HepG2 (cell line): ENCODE results near the gene CHSY3.

Experiments used
- EZH2 ChIP-seq: conservative IDR thresholded peaks from 2 replicates; pipeline ENCODE4 v1.6.1; 2012; ENCODE audit warnings: mild to moderate bottlenecking, low read depth, low read length, moderate library complexity
- FOXM1 ChIP-seq: sonication (generic); formaldehyde crosslinking; IDR thresholded peaks from 2 replicates; pipeline ENCODE4 v1.5.0; 2020; ENCODE audit warnings: missing genetic modification reagents
- HNRNPLL ChIP-seq: fragments of 200-400 bp; formaldehyde crosslinking; IDR thresholded peaks from 2 replicates; pipeline ENCODE4 v1.6.1; 2017; ENCODE audit warnings: mild to moderate bottlenecking, low read depth, low read length; ENCODE audit not compliant: poor library complexity, severe bottlenecking
- JARID2 ChIP-seq: sonication (generic); formaldehyde crosslinking; IDR thresholded peaks from 2 replicates; pipeline ENCODE4 v1.8.1; 2023; ENCODE audit warnings: missing genetic modification reagents, inconsistent platforms; ENCODE audit not compliant: insufficient replicate concordance
- KLF11 ChIP-seq: IDR thresholded peaks from 2 replicates; pipeline ENCODE4 v1.6.1; 2016; ENCODE audit warnings: missing compliant biosample characterization
- POLR2A ChIP-seq, 2 experiments: IDR thresholded peaks; 2 replicates each; pipeline ENCODE4 v1.6.1; 2011; ENCODE audit warnings: low read depth in 2 of 2, low read length in 2 of 2, mild to moderate bottlenecking in 1 of 2, moderate library complexity in 1 of 2; ENCODE audit not compliant: insufficient read depth in 1 of 2
- REXO4 ChIP-seq: sonication (generic); formaldehyde crosslinking; IDR thresholded peaks from 2 replicates; pipeline ENCODE4 v1.8.0; 2022; ENCODE audit warnings: missing genetic modification reagents, mild to moderate bottlenecking, borderline replicate concordance
- RXRB ChIP-seq: IDR thresholded peaks from 2 replicates; pipeline ENCODE4 v1.6.1; 2016; ENCODE audit warnings: borderline replicate concordance, missing genetic modification reagents, missing compliant biosample characterization
- TEAD3 ChIP-seq: optimal IDR thresholded peaks from 2 replicates; pipeline ENCODE3; 2016; ENCODE audit warnings: borderline replicate concordance
- ZNF12 ChIP-seq: sonication (generic); formaldehyde crosslinking; IDR thresholded peaks from 2 replicates; pipeline ENCODE4 v1.5.0; 2020; ENCODE audit warnings: missing genetic modification reagents
- ZNF501 ChIP-seq: sonication (generic); formaldehyde crosslinking; IDR thresholded peaks from 2 replicates; pipeline ENCODE4 v1.5.1; 2020; ENCODE audit warnings: mild to moderate bottlenecking, moderate library complexity, missing genetic modification reagents
- TF ChIP-seq, protein P1 (sequence below): sonication (generic); formaldehyde crosslinking; IDR thresholded peaks from 2 replicates; pipeline ENCODE4 v1.5.1; 2020; ENCODE audit warnings: missing genetic modification reagents, mild to moderate bottlenecking, borderline replicate concordance
- TF ChIP-seq, protein P2 (sequence below): sonication (generic); formaldehyde crosslinking; IDR thresholded peaks from 2 replicates; pipeline ENCODE4 v1.5.0; 2020; ENCODE audit warnings: mild to moderate bottlenecking, missing genetic modification reagents, moderate library complexity
- TF ChIP-seq, protein P3 (sequence below): sonication (generic); formaldehyde crosslinking; IDR thresholded peaks from 2 replicates; pipeline ENCODE4 v1.8.1; 2022; ENCODE audit warnings: mild to moderate bottlenecking, missing genetic modification reagents

DNA sequence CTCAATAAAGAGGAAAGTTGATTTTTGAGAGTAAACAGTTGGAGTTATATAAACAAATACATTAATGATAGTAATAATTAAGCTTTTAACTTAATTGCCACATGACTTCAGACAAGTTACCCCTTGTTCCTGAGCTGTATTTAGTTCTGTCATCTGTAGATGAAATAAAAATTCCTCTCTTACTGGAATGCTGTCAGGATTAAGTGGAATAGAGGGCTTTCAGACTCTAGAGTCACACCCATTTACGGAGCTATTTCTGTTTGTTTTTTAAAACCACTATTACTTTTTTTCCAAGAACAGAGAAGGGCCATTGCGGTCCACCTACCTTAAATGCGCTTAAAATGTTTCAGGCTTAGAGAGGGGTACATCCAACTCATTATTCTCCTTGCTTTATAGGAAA lies 170.6 kb downstream of the CHSY3 start:
- no peak for TF ChIP-seq POLR2A (IDR thresholded peaks at IDR 0.05; ENCODE audit: insufficient read depth in 1 of 2, low read depth in 2 of 2, low read length in 2 of 2)
- TF ChIP-seq, protein P1, sequence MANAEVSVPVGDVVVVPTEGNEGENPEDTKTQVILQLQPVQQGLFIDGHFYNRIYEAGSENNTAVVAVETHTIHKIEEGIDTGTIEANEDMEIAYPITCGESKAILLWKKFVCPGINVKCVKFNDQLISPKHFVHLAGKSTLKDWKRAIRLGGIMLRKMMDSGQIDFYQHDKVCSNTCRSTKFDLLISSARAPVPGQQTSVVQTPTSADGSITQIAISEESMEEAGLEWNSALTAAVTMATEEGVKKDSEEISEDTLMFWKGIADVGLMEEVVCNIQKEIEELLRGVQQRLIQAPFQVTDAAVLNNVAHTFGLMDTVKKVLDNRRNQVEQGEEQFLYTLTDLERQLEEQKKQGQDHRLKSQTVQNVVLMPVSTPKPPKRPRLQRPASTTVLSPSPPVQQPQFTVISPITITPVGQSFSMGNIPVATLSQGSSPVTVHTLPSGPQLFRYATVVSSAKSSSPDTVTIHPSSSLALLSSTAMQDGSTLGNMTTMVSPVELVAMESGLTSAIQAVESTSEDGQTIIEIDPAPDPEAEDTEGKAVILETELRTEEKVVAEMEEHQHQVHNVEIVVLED (CRISPR knock-in tag), result no peak
- TF ChIP-seq ZNF501, result no peak
- no peak for TF ChIP-seq REXO4 (CRISPR knock-in tag)
- TF ChIP-seq, protein P2, sequence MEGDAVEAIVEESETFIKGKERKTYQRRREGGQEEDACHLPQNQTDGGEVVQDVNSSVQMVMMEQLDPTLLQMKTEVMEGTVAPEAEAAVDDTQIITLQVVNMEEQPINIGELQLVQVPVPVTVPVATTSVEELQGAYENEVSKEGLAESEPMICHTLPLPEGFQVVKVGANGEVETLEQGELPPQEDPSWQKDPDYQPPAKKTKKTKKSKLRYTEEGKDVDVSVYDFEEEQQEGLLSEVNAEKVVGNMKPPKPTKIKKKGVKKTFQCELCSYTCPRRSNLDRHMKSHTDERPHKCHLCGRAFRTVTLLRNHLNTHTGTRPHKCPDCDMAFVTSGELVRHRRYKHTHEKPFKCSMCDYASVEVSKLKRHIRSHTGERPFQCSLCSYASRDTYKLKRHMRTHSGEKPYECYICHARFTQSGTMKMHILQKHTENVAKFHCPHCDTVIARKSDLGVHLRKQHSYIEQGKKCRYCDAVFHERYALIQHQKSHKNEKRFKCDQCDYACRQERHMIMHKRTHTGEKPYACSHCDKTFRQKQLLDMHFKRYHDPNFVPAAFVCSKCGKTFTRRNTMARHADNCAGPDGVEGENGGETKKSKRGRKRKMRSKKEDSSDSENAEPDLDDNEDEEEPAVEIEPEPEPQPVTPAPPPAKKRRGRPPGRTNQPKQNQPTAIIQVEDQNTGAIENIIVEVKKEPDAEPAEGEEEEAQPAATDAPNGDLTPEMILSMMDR, result no peak
- TF ChIP-seq KLF11, result no peak
- TF ChIP-seq TEAD3 (CRISPR knock-in tag), result no peak
- no peak for TF ChIP-seq RXRB (CRISPR knock-in tag)
- TF ChIP-seq HNRNPLL, result no peak
- TF ChIP-seq JARID2, result no peak
- no peak for TF ChIP-seq EZH2
- TF ChIP-seq FOXM1, result no peak
- TF ChIP-seq ZNF12 (CRISPR knock-in tag), result no peak
- TF ChIP-seq, protein P3, sequence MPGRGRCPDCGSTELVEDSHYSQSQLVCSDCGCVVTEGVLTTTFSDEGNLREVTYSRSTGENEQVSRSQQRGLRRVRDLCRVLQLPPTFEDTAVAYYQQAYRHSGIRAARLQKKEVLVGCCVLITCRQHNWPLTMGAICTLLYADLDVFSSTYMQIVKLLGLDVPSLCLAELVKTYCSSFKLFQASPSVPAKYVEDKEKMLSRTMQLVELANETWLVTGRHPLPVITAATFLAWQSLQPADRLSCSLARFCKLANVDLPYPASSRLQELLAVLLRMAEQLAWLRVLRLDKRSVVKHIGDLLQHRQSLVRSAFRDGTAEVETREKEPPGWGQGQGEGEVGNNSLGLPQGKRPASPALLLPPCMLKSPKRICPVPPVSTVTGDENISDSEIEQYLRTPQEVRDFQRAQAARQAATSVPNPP (CRISPR knock-in tag), result no peak
